ENCODE data around the gene NDUFV1.
"Not testable (repeated sequence)": the region's sequence is repeated elsewhere in the genome, so short reads cannot be mapped to it uniquely, and the experiment has no call there.

Gene NDUFV1

DNA sequence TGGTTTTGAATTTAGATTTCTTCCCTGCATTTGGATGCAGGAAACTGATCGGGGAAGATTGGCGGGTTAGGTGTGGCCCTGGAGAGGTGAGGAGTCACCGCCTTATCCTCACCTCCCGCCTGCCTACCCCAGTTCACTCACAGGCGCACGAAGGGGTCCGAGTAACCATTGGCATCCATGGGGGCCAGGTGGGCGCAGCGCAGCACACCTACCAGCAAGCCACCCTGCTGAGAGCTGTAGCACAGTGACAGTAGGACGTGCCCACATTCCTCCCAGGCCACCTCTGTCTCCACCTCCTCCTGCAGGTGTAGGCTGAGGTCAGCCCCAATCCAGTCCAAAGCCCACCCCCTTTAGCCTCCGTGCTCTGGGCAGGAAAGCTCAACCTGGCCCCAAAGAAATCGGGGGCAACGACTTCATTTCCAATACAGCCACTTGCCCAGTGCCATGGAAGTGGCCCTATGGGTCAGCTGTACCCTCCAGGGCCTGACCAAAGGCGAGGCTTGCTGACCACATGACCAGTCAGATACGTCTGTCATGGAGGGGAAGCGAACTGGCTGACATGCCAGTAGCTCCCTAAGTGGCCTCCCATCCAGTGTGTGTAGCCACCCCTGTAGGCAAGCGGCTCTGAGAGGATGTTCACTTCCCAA, 6.7 kb downstream of the NDUFV1 start:
- TF ChIP-seq ZNF274 (IDR thresholded peaks at IDR 0.05; ENCODE audit: low read depth, low read length), result no peak
- H3K4me3 ChIP-seq (ENCODE audit: low read length), result no peak overlapping the region

DNA sequence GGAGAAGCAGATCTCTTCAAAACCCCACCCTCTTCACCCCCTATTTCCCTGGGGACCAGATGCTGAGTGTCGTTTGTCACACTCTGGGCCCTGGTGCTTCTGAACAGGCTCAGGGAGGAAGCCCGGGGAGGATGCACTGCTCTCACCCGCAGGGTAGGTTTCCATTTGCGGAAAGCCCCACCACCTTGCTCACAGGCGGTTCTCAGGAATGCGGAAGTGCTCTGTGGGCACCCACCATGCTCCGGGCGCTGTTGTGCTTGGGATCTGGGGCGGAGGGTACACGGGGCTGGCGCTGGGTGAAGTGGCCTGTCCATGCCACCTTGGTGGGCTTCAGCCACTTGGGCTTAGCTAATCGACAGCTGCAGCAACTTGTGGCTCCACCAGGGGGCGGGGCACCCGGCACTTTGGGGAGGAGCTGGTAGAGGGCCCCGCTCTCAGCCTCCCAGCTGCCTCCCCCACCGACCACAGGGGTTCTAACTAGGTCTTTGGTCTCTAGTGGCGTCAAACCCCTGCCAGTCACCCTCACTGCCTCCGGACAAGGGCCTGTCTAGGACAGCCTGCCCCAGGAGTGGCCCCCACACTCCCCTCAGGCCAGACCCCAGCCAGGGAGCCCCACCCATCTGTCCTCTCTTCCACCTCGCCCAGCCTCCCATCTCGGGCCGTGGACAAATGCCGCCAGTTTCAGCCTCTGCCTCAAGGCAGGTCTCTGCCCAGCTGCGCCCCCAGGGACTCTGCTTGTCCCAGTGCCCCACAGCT, 7.4 kb downstream of the NDUFV1 start:
- no peak for TF ChIP-seq ZNF274 (IDR thresholded peaks at IDR 0.05; ENCODE audit: low read depth, low read length)
- H3K4me3 ChIP-seq (ENCODE audit: low read length), result peak overlapping the region; percentile 7; the same call in 1 of the 2 replicates

DNA sequence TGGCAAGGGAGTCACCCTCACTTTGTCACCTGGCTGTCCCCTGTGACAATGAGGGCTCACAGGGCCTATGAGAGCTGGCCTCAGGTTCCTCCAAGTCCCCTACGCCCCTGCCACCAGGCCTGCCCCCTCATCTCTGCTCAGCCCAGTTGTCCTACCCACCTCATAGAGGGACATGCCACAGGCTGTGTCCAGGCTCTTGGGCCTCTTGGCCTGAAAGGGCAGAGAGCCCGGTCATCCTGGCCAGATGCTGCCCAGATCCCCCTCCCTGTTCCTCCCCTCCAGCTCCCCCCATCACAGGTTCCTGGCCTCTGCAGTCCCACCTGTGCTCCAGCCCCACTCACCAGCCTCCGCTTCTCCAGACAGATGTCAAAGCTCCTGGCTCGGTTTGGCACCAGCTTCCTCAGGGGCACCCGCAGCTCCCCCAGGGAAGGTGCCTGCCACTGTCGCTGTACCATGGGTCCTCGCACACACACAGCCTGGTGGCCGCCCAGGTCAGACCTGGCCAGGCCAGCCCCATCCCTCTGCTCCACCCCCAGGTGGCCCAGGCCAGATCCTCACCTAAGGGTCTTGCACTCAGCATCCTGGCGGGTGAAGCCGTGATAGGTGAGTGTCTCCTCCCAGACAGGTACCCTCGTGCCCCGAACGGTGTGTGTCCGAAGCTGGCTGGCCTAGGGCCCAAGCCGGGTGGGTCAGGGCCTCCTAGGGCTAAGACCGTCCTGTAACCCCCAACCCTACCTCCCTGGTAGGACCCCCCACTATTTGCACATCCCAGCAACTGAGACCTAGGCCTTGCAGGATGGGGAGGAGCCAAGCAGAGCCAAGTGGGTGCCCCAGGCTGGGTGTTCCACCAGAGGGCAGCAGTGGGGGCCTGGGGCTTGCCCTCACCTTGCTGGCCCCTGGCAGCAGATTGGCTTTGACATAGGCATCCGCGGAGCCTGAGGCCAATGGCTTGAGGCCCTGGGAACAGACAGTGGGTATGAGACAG, 8.3 kb downstream of the NDUFV1 start:
- TF ChIP-seq ZNF274 (IDR thresholded peaks at IDR 0.05; ENCODE audit: low read depth, low read length), result no peak
- H3K4me3 ChIP-seq (ENCODE audit: low read length), result no peak overlapping the region; the same call in 1 of the 2 replicates

DNA sequence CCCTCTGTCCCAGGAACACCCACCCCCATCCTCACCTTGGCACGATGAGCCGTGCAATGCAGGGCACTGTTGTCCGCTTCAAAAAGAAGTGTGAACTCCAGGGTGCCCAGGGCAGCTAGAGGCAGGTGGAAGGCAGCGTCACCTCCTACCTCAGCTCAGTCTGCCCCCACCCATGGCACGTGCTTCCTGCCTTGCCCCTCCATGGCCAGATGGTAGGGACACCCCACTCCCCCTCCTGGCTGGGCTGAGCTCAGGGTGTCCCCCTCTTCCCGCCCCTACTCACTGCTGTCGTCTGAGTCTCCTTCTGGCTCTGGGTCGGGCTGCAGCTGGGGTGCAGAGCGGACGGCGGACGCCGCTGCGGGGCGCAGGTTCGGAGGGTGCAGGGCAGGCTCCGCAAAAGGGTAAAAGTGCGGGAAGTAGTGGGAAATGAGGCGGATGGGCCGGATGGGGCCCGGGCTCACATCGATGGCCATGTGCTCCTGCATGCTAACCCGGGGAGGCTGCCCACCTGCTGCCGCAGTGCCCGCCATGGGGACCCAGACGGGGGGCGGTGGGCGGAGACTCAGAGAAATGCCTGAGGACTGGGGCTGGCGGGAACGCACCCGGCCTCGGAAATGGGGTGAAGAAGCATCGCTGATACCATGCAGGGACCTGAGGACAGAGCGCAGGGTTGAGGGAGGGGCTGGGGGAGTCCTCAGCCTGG, 9.1 kb downstream of the NDUFV1 start:
- TF ChIP-seq ZNF274 (IDR thresholded peaks at IDR 0.05; ENCODE audit: low read depth, low read length), result no peak
- no peak overlapping the region for H3K4me3 ChIP-seq (ENCODE audit: low read length)

DNA sequence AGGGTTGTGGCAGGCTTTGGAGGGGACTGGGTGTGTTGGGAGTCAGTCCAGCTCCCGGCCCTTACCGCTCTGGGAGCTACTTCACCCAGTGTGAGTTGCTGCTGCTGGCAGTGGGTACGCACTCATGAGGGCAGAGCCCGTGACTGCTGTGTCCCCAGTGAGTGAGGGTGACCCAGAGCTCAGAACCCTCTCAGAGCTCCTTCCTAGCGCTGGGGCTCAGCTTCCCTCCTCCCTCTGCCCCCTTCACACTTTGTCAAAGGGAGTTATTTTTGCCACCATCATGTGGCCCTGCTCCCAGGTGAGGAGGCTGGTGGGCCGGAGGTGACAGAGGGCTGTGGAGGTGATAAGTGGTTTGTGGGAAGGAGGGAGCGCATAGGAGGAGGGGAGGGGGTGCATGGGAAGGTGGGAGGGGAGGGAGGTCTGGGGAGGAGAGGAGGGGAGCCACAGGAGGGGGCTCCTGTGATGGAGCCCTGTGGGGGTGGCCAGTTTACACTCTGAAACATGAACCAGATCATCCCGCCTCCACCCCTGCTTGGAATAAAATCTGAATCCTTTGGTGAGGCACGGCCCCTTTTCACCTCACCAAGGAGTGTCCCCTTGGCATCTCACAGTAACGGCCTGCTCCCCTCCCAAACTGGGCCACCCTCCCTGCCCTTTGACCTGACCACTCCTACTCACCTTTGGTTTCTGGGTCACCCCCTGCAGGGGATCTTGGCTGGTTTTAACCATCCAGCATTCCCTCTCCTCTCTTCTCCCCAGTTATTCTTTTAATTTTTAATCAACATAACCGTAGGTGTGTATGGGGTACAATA, 9.9 kb downstream of the NDUFV1 start:
- H3K4me3 ChIP-seq (ENCODE audit: low read length), result no peak overlapping the region
- no peak for TF ChIP-seq ZNF274 (IDR thresholded peaks at IDR 0.05; ENCODE audit: low read depth, low read length)

DNA sequence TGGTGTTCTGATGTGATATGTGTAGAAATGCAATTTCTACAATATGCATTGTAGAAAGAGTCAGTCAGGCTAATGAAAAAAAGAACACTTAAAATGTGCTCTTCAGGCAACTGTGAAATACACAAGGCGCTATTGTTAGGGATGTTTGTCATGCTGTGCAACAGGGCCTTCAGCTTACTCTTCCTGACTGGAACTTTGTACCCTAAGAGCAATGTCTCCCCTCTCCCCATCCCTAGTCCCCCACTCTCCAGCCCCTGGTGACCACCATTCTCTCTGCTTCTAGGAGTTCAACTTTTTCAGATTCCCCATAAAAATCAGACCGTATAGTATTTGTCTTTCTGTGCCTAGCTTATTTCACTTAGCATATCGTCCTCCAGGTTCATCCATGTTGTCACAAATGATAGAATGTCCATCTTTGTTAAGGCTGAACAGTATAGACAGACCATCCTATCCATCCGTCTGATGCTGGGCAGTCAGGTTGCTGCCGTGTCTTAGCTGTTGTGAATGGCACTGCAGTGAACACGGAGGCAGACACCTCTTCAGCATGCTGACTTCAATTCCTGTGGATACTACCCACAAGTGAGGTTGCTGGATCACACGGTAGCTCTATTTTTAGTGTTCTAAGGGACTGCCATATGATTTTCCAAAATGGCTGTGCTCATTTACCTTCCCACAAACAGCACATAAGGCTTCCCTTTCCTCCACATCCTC, 10.7 kb downstream of the NDUFV1 start:
- TF ChIP-seq ZNF274 (IDR thresholded peaks at IDR 0.05; ENCODE audit: low read depth, low read length), result no peak
- H3K4me3 ChIP-seq (ENCODE audit: low read length), result no peak overlapping the region

DNA sequence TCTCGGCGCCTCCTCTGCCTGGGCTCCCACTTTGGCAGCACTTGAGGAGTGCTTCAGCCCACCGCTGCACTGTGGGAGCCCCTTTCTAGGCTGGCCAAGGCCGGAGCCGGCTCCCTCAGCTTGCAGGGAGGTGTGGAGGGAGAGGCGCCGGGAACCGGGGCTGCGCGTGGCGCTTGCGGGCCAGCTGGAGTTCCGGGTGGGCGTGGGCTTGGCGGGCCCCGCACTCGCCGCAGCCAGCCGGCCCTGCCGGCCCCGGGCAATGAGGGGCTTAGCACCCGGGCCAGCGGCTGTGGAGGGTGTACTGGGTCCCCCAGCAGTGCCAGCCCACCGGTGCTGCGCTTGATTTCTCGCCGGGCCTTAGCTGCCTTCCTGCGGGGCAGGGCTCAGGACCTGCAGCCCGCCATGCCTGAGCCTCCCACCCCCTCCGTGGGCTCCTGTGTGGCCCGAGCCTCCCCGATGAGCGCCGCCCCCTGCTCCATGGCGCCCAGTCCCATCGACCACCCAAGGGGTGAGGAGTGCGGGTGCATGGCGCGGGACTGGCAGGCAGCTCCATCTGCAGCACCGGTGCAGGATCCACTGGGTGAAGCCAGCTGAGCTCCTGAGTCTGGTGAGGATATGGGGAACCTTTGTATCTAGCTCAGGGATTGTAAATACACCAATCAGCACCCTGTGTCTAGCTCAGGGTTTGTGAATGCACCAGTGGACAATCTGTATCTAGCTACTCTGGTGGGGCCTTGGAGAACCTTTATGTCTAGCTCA, 12.3 kb downstream of the NDUFV1 start:
- not testable (repeated sequence) for H3K4me3 ChIP-seq (ENCODE audit: low read length)

DNA sequence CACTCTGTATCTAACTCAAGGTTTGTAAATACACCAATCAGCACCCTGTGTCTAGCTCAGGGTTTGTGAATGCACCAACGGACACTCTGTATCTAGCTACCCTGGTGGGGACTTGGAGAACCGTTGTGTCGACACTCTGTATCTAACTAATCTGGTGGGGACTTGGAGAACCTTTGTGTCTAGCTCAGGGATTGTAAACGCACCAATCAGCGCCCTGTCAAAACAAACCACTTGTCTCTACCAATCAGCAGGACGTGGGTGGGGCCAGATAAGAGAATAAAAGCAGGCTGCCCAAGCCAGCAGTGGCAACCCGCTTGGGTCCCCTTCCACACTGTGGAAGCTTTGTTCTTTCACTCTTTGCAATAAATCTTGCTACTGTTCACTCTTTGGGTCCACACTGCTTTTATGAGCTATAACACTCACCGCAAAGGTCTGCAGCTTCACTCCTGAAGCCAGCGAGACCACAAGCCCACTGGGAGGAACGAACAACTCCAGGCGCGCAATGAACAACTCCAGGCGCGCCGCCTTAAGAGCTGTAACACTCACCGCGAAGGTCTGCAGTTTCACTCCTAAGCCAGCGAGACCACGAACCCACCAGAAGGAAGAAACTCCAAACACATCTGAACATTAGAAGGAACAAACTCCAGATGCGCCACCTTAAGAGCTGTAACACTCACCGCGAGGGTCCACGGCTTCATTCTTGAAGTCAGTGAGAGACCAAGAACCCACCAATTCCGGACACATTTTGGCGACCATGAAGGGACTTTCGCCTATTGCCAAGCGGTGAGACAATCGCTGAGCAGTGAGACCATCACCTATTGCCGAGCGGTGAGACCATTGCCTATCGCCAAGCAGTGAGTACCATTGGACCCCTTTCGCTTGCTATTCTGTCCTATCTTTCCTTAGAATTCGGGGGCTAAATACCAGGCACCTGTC, 13.2 kb downstream of the NDUFV1 start:
- H3K4me3 ChIP-seq (ENCODE audit: low read length), result not testable (repeated sequence)

DNA sequence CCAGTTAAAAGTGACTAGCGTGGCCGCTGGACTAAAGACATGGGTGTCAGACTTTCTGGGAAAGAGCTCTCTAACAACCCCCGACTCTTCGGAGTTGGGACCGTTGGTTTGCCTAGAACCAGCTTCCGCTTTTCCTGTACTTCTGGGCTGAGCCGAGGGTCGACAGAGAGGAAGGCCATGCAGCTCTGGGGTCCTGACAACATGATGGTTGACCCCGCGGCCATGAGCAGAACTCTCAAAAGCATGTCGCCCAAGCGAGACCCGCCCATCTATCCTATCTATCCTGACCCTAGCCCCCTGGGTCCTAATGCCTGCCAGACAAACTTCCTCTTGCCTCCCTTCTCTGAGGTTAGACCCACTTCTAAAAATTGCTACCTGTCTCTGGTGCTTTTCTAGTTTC, 13.9 kb downstream of the NDUFV1 start:
- not testable (repeated sequence) for H3K4me3 ChIP-seq (ENCODE audit: low read length)

DNA sequence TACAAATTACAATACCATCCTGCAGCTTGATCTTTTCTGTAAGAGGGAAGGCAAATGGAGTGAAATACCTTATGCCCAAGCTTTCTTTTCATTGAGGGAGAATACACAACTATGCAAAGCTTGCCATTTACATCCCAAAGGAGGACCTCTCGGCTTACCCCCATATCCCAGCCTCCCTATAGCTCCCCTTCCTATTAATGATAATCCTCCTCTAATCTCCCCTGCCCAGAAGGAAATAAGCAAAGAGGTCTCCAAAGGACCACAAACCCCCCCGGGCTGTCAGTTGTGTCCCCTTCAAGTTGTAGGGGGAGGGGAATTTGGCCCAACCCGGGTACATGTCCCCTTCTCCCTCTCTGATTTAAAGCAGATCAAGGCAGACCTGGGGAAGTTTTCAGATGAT, 15.2 kb downstream of the NDUFV1 start:
- not testable (repeated sequence) for H3K4me3 ChIP-seq (ENCODE audit: low read length)

DNA sequence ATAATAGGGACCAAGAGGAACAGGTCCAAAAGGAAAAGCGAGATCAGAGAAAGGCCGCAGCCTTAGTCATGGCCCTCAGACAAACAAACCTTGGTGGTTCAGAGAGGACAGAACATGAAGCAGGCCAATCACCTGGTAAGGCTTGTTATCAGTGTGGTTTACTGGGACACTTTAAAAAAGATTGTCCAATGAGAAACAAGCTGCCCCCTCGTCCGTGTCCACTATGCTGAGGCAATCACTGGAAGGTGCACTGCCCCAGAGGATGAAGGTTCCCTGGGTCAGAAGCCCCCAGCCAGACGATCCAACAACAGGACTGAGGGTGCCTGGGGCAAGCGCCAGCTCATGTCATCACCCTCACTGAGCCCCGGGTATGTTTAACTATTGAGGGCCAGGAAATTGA, 16.2 kb downstream of the NDUFV1 start:
- H3K4me3 ChIP-seq (ENCODE audit: low read length), result not testable (repeated sequence)

DNA sequence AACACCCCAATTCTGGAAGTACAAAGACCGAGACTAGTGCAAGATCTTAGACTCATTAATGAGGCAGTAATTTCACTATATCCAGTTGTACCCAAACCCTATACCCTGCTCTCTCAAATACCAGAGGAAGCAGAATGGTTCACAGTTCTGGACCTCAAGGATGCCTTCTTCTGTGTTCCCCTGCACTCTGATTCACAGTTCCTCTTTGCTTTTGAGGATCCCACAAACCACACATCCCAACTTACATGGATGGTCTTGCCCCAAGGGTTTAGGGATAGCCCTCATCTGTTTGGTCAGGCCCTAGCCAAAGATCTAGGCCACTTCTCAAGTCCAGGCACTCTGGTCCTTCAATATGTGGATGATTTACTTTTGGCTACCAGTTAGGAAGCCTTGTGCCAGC, 17.1 kb downstream of the NDUFV1 start:
- H3K4me3 ChIP-seq (ENCODE audit: low read length), result not testable (repeated sequence)

DNA sequence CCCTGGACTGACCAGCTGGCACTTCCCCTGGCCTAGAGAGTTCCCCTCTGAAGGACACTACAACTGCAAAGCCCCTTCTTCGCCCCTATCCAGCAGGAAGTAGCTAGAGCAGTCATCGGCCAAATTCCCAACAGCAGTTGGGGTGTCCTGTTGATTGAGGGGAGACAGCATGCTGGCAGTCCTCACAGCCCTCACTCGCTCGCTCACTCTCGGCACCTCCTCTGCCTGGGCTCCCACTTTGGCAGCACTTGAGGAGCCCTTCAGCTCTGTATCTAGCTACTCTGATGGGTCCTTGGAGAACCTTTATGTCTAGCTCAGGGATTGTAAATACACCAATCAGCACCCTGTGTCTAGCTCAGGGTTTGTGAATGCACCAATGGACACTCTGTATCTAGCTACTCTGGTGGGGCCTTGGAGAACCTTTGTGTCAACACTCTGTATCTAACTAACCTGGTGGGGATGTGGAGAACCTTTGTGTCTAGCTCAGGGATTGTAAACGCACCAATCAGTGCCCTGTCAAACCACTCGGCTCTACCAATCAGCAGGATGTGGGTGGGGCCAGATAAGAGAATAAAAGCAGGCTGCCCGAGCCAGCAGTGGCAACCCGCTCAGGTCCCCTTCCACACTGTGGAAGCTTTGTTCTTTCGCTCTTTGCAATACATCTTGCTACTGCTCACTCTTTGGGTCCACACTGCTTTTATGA, 19.5 kb downstream of the NDUFV1 start:
- H3K4me3 ChIP-seq (ENCODE audit: low read length), result not testable (repeated sequence)

All from GM08714 (cell line).